AG09319 (cell line): ENCODE data around the gene PPP3R1.

Experiments used
- DNase-seq: peaks from one replicate; pipeline ENCODE4 v3.0.0-alpha.2; 2010; ENCODE audit warnings: low read depth; ENCODE audit errors: extremely low read depth
- CTCF ChIP-seq: IDR thresholded peaks from 2 replicates; pipeline ENCODE4 v1.5.1; 2011; ENCODE audit warnings: low read depth, mild to moderate bottlenecking, inconsistent platforms, low read length, moderate library complexity

PPP3R1 gene

GRCh38 chr2:68218343-68218901, 33.9 kb downstream of the PPP3R1 start:
- TF ChIP-seq CTCF: no peak
- DNase-seq: no peak

GRCh38 chr2:68217729-68218128, 34.6 kb downstream of the PPP3R1 start:
- DNase-seq: no peak
- no peak for TF ChIP-seq CTCF

GRCh38 chr2:68216454-68217310, 35.6 kb downstream of the PPP3R1 start:
- no peak for DNase-seq
- TF ChIP-seq CTCF: no peak

- TF ChIP-seq CTCF: no peak
- DNase-seq: no peak
These were observed 38.0 kb downstream of the PPP3R1 start for GRCh38 chr2:68214381-68214780.

GRCh38 chr2:68206793-68207192, 45.5 kb downstream of the PPP3R1 start:
- no peak for TF ChIP-seq CTCF
- DNase-seq: no peak

GRCh38 chr2:68203587-68203986, 48.7 kb downstream of the PPP3R1 start:
- no peak for TF ChIP-seq CTCF
- no peak for DNase-seq

GRCh38 chr2:68200157-68200787, 52.1 kb downstream of the PPP3R1 start:
- TF ChIP-seq CTCF: no peak
- no peak for DNase-seq
